Spinal cord (tissue), 10 donors: ENCODE data around the gene KLHL5. TPM values are rescaled to one million over a fixed set of nuclear protein-coding genes. Genes with fewer than 3 reads are reported as not detected.
A peak's percentile ranks its signal among the peaks of the same experiment; 100 is the strongest.

Source experiments
- DNase-seq, 6 donors: peaks; one replicate each; pipeline versions ENCODE4 v3.0.0 to v3.0.0-alpha.2; 2013 to 2015; ENCODE audit warnings: low spot score in 6 of 6, low read depth in 4 of 6
- H3K27ac ChIP-seq: one replicate; pipeline ENCODE4 v1.5.1; 2013; ENCODE audit warnings: low read depth, low read length, control low read depth
- H3K27me3 ChIP-seq: one replicate; pipeline ENCODE4 v1.6.1; 2013; ENCODE audit warnings: low read length; ENCODE audit not compliant: control insufficient read depth, insufficient read depth
- H3K36me3 ChIP-seq: one replicate; pipeline ENCODE4 v1.6.1; 2013; ENCODE audit warnings: low read length; ENCODE audit not compliant: control insufficient read depth, insufficient read depth
- H3K4me1 ChIP-seq: one replicate; pipeline ENCODE4 v1.6.1; 2013; ENCODE audit warnings: low read length; ENCODE audit not compliant: control insufficient read depth, insufficient read depth
- H3K4me3 ChIP-seq: one replicate; pipeline ENCODE4 v1.5.1; 2013; ENCODE audit warnings: low read depth, low read length, control low read depth
- H3K9me3 ChIP-seq: one replicate; pipeline ENCODE4 v1.6.1; 2013; ENCODE audit warnings: low read length; ENCODE audit not compliant: control insufficient read depth, insufficient read depth
- WGBS: methylation state at CpG from one replicate; pipeline ENCODE4 v1.1.5; 2013; ENCODE audit warnings: missing lambda C conversion rate; ENCODE audit not compliant: insufficient coverage; 5-methylcytosine and 5-hydroxymethylcytosine counted together
- polyA plus RNA-seq, 2 donors: library from polyadenylated mRNA; unstranded; fragments of 120-200 nt; gene quantifications; one replicate each; pipeline ENCODE4 v1.2.1, GENCODE V29; 2013; ENCODE audit not compliant: insufficient read length in 2 of 2
- total RNA-seq, 2 donors: library from RNA; depleted of rRNA in 1 of 2; stranded (reverse); fragments of 120-200 nt in 1 of 2; fragments of >200 nt in 1 of 2; gene quantifications; one replicate each; pipeline versions ENCODE4 v1.2.3 to v1.2.4, GENCODE V29; 2013 to 2014
- donor health status: healthy.

The KLHL5 gene
- total and polyA plus RNA-seq, 4 donors: 58.8 to 88.2 (median 75.3) TPM

DNA sequence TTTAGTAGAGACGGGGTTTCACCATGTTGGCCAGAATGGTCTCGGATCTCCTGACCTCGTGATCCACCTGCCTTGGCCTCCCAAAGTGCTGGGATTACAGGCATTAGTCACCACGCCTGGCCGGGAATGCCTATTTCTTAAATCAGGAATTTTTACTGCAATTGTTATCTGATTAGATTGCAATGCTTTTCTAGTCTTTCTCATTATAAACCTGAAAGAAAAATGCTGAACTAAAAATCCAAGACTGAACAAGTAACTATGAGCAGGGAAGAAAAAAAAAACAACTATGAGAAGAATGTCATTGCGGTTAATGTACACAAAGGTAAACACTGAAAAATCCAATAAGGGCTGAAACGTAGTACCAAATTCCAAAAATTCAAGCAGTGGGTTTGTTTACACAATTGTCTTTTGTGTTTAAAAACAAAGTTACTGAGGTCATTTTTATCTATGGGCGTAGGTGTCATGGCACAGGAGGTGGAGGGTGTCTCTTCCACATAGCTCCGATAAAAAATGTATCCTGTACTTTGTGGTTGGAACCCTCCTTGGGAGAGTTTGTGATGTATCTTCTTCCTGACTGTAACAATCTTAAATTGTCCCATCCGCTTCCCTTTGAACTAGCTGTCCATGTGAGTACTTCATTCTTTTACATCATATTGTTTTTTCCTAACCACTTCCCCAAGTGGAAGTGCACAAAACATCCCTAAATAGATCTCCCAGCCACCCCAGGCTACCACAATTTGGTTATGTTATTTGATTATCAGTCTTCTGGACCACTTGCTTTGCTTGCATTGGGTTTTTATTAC lies 18.8 kb upstream of the KLHL5 start:
- Histone ChIP-seq H3K36me3 (no peaks in the 10 kb centered on the region), H3K27me3 (no peaks in the 10 kb centered on the region), H3K4me3 (peak overlapping the region; percentile 56), H3K9me3 (no peaks in the 10 kb centered on the region), H3K27ac (peak overlapping the region; percentile 88), H3K4me1 (peaks cover 3% of the 10 kb centered on the region)
- 91% methylated on average over 3 of the region's 10 CpGs for WGBS
- no peak for DNase-seq

DNA sequence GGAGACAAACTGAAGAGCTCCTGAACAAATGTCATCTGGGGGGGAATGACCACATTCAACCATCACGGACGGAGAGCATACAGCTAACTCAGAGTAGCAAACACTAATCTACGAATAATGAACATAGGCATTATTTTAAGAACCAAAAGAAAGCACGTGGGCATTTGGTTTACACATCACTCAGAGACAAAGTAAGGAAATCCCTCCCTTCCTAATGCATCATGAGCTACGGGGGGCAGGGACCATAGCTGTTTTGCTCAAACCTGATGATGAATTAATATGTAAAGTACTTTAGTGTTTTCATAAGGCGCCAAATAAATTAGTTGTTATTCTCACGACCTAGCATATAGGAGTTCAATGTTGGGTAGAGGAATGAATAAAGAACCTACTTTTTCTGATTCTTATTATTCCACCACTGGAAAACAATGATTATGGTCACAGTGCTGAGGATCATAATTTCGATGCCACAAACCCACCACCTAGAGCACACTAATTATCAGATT lies 18.1 kb upstream of the KLHL5 start:
- no peaks in the 10 kb centered on the region for H3K27me3 ChIP-seq
- no peaks in the 10 kb centered on the region for H3K36me3 ChIP-seq
- peak overlapping the region; percentile 56 for H3K4me3 ChIP-seq
- H3K9me3 ChIP-seq: no peaks in the 10 kb centered on the region
- peak in 1 of 6 donors; percentile 57 for DNase-seq
- peaks cover 3% of the 10 kb centered on the region for H3K4me1 ChIP-seq
- H3K27ac ChIP-seq: peak overlapping the region; percentile 88
- WGBS: no CpG with 5 or more reads among the region's 8 CpGs

DNA sequence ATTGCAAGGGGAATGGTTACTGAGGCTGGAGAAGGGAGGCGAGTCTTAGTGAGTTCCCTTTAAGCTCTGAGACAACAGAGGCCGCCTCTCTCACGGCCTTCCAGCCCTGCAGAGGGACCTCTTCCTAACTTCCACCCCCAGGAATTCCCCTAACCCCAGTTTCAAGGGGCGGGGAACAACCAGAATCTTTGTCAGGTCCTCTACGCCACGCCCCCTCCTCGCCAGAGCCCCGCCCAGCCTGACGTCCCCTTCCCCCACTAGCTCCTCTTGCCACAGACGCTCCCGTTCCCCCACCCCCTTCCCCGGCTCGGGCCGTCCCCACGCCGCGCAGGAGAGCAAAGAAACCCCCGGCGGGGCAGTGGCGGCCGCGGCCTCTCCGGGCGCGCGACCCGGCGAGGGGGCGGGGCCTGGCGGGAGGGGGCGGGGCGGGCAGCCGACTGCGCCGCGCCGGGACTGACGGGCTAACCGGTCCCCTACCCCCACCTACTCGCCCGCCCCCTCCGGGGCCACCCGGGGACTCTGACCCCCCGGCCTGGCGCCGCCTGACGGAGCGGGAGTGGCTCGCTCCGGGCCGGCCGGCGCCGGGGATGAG lies 17.6 kb upstream of the KLHL5 start:
- under 1% methylated on average over 45 of the region's 54 CpGs for WGBS
- Histone ChIP-seq H3K4me3 (peak overlapping the region; percentile 56), H3K27ac (peak overlapping the region; percentile 88), H3K27me3 (no peaks in the 10 kb centered on the region), H3K4me1 (peaks cover 3% of the 10 kb centered on the region), H3K36me3 (no peaks in the 10 kb centered on the region), H3K9me3 (no peaks in the 10 kb centered on the region)
- DNase-seq: peak in 4 of 6 donors; percentile 57 to 95 (median 84)

DNA sequence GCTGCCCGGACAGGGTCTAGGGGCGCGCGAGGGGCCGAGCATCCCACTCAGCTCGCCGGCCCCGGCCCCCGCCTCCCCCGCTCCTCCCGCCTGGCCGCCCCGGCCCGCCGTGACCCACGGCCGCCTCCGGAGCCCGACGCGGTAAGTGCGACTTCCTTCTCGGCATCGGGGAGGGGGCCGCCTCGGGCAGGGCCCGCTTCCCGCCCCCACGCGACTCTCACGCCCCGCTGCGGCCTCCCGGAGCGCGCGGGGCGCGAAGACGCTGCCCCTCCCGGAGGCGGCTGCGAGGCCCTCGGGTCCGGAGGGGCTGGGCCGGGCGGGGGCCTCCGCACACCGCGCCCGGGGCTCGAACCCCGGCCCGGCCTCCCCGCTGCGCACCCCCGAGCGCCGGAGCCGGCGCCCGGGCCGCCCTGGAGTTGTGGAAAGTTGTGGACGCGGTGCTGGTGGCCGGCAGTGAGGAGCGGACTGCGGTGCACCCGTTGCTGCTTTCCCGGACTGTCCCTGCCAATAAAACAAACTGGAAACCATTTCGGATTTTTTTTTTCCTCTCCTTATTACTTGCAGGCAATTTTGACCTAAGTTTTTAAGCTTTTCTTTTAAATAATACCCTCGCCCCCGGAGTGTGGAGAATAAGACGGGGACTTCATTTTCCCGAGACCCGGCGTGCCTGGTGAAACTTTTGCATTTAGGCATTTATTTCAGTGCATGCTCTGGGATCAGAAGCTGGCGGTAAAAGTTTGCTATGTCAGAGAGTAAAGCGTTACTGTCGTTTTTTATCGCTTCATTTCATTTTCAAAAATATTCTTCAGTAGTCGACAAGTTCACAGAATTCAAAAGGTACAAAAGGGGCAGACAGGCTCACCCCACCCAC lies 16.8 kb upstream of the KLHL5 start:
- no peaks in the 10 kb centered on the region for H3K27me3 ChIP-seq
- no peaks in the 10 kb centered on the region for H3K36me3 ChIP-seq
- peak overlapping the region; percentile 57 for H3K4me3 ChIP-seq
- H3K4me1 ChIP-seq: peaks cover 3% of the 10 kb centered on the region
- DNase-seq: peak in 2 of 6 donors; percentile 43 to 52
- H3K9me3 ChIP-seq: no peaks in the 10 kb centered on the region
- H3K27ac ChIP-seq: peak overlapping the region; percentile 82
- WGBS: under 1% methylated on average over 60 of the region's 82 CpGs

DNA sequence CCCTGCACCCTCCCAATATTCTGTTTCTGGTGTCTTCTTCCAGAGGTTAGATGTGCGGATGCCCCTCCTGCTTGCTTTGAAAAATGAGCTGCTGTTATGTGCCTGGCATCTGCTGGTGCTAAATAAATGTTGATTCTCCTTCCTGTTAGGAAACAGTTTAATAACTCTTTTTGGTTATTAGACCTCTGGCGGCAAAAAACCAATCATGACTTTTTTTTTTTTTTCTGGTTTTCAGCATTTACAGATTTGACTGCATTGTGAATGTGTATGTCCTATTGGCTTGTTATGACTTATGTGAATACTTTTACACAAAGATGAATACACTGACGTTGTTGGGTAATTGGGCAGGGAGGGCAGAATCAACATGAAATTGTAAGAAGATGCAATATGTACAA lies 16.2 kb upstream of the KLHL5 start:
- H3K27me3 ChIP-seq: no peaks in the 10 kb centered on the region
- WGBS: no CpG with 5 or more reads among the region's 3 CpGs

DNA sequence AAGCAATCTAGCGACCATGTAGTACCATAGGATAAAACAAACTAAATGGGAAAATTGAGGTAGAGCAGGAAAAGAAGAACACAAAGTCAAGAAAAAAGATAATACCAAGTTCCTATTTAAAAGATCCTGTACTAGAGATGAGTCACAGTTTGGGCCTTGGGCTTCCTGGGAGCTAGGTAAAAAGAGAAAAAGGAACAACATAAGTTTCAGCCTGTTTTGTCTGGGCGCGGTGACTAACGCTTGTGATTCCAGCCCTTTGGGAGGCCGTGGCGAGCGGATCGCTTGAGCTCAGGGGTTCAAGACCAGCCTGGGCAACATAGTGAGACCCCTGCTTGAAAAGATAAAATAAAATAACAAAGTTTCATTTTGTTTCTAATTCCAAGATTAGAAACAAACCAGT lies 15.8 kb upstream of the KLHL5 start:
- Histone ChIP-seq H3K27ac (no peak overlapping the region), H3K36me3 (no peaks in the 10 kb centered on the region), H3K9me3 (no peaks in the 10 kb centered on the region), H3K4me3 (no peak overlapping the region), H3K27me3 (no peaks in the 10 kb centered on the region), H3K4me1 (peaks cover 3% of the 10 kb centered on the region)
- DNase-seq: no peak
- 80% methylated on average over 3 of the region's 8 CpGs for WGBS

More for the DNA sequence above, 16.2 kb upstream of the KLHL5 start:
- Histone ChIP-seq H3K27ac (no peak overlapping the region), H3K4me3 (peak overlapping the region; percentile 57), H3K4me1 (peaks cover 3% of the 10 kb centered on the region), H3K9me3 (no peaks in the 10 kb centered on the region), H3K36me3 (no peaks in the 10 kb centered on the region)
- no peak for DNase-seq

DNA sequence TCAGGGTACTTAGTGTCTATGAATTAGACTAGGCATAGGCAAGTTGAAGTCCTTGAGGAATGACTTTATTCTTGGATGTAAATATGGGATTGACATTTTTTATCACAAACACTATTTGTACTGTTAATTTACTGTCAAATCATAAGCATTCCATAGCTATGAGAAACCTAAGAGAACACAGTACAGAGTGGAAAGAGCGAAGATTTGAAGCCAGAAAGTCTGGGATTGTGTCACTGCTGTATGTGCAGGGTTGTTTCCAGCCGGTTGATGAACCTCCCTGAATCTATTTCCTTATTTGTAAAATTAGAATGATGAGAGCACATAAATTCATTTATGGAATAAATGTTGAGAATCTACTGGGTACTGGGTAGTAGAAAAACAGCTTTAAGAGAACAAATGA lies 14.4 kb upstream of the KLHL5 start:
- no peaks in the 10 kb centered on the region for H3K27me3 ChIP-seq
- no peak overlapping the region for H3K4me3 ChIP-seq
- no peaks in the 10 kb centered on the region for H3K36me3 ChIP-seq
- no peaks in the 10 kb centered on the region for H3K9me3 ChIP-seq
- peaks cover 3% of the 10 kb centered on the region for H3K4me1 ChIP-seq
- DNase-seq: no peak
- no CpG with 5 or more reads among the region's 2 CpGs for WGBS
- no peak overlapping the region for H3K27ac ChIP-seq

DNA sequence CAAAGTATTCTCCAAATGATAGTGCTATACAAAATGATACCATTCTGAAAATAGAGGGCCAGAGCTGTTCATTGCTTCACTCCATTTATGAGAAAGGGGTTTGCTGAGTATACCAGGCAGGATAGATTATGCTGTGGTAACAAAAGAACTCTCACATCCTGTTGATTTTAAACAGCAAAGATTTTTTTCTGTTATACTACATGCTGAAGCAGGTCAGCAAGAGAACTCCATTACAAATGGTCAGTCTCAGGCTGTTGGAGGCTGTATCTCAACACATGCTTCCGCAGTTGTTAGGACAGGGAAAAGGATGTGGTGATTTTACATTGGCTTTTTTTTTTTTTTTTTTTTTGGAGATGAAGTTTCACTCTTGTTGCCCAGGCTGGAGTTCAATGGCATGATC lies 13.7 kb upstream of the KLHL5 start:
- Histone ChIP-seq H3K4me3 (no peak overlapping the region), H3K27ac (no peak overlapping the region)
- no CpG with 5 or more reads among the region's 1 CpG for WGBS

DNA sequence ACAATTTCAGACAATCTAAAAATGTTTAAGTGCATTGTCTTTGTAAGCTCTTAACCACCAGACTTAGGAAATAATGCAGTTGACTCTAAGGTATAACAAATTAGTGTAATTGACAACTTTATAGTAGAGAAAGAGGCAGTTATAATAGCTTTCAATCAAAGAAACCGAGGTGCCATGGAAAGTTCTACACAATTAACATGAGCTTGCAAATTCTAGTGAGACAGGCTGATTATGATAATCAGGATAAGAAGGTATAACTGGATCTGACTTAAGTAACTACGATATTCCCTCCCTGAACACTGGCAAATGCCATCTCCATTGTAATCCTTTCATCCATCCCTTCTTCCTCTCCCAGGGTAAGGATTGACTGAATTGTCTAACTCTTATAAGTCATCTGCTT lies 11.4 kb upstream of the KLHL5 start:
- no peak overlapping the region for H3K27ac ChIP-seq
- DNase-seq: no peak
- no CpG with 5 or more reads among the region's 2 CpGs for WGBS
- H3K9me3 ChIP-seq: no peaks in the 10 kb centered on the region
- no peaks in the 10 kb centered on the region for H3K36me3 ChIP-seq
- H3K27me3 ChIP-seq: no peaks in the 10 kb centered on the region
- peaks cover 3% of the 10 kb centered on the region for H3K4me1 ChIP-seq
- H3K4me3 ChIP-seq: no peak overlapping the region

More for the DNA sequence above, 13.7 kb upstream of the KLHL5 start:
- no peaks in the 10 kb centered on the region for H3K27me3 ChIP-seq
- no peaks in the 10 kb centered on the region for H3K9me3 ChIP-seq
- H3K4me1 ChIP-seq: peaks cover 3% of the 10 kb centered on the region
- no peaks in the 10 kb centered on the region for H3K36me3 ChIP-seq
- DNase-seq: no peak
